Right lobe of liver (tissue), 6 donors: Measurements from ENCODE around the gene PCNX3. TPM values are rescaled to one million over a fixed set of nuclear protein-coding genes. Genes with fewer than 3 reads are reported as not detected.

Experiments used
- ATAC-seq, 4 donors: fragments of 200-7000 bp; cut with Tn5 transposase; one replicate each; pipeline ENCODE4 v1.9.1; 2020; ENCODE audit warnings: mild to moderate bottlenecking in 4 of 4, moderate library complexity in 4 of 4
- DNase-seq, 3 donors: peaks; one replicate each; pipeline ENCODE4 v3.0.0-alpha.2; 2020
- H3K27ac ChIP-seq, 3 donors: fragments of 200-600 bp; one replicate each; pipeline ENCODE4 v1.8.0; 2022
- H3K27me3 ChIP-seq, 2 donors: fragments of 200-600 bp; one replicate each; pipeline ENCODE4 v1.8.0; 2022
- H3K36me3 ChIP-seq, 4 donors: fragments of 200-600 bp; sonication (generic) in 1 of 4; one replicate each; pipeline versions ENCODE4 v1.5.1 to v1.8.0; 2017 to 2022; ENCODE audit warnings: control low read depth in 1 of 4
- H3K4me1 ChIP-seq, 4 donors: fragments of 200-600 bp; sonication (generic) in 1 of 4; one replicate each; pipeline versions ENCODE4 v1.5.1 to v1.8.0; 2017 to 2022; ENCODE audit warnings: control low read depth in 1 of 4
- H3K4me3 ChIP-seq, 3 donors: fragments of 200-600 bp; one replicate each; pipeline ENCODE4 v1.8.0; 2022
- H3K9me3 ChIP-seq, 4 donors: fragments of 200-600 bp; sonication (generic) in 1 of 4; one replicate each; pipeline versions ENCODE4 v1.5.1 to v1.8.0; 2017 to 2022; ENCODE audit warnings: control low read depth in 1 of 4
- POLR2A ChIP-seq: fragments of 450-650 bp; IDR thresholded peaks from one replicate; pipeline ENCODE4 v1.6.1; 2017; ENCODE audit warnings: antibody characterized with exemption, mild to moderate bottlenecking
- WGBS: methylation state at CpG from one replicate; pipeline ENCODE4 v1.1.6; 2018; ENCODE audit warnings: low coverage, low lambda C conversion rate; ENCODE audit not compliant: insufficient coverage; ENCODE audit errors: missing lambda C conversion rate; 5-methylcytosine and 5-hydroxymethylcytosine counted together
- intact Hi-C, 2 donors: fragments of 100-400 bp; cut with DNase I; formaldehyde crosslinking; loops; one replicate each; pipeline versions ENCODE4 v1.11.2 to v1.14.1; 2022
- total RNA-seq, 6 experiments: library from RNA; depleted of rRNA in 2 of 6; stranded (reverse); fragments of >200 nt in 2 of 6; fragmentation: NEBNext Ultra II Directional in 3 of 6; extraction: Animal tissue kit (Norgen Biotek cat#: 25700) in 3 of 6; gene quantifications; one replicate each; pipeline versions ENCODE4 v1.1.0 to v1.2.4, GENCODE V29; 2016 to 2023
- TF ChIP-seq, protein P1 (sequence below), 4 donors: fragments of 200-600 bp in 3 of 4; fragments of 450-650 bp in 1 of 4; IDR thresholded peaks; one replicate each; pipeline versions ENCODE4 v1.5.1 to v1.8.0; 2016 to 2022; ENCODE audit warnings: antibody characterized with exemption in 4 of 4, mild to moderate bottlenecking in 2 of 4
- donor health status: DM: no; HTN: yes; CAD: no.
- donor health status: DM: no; HTN: no; CAD: no.
- donor health status: DM: no; HTN: no; CAD: no.
- donor health status: DM: no; HTN: yes; CAD: no.
- donor health status: DM: no; HTN: yes; CAD: no.

PCNX3 gene
- total RNA-seq, 6 experiments from 2014 or later: 11.2 to 32.9 (median 12.4) TPM

- H3K36me3 ChIP-seq: no peaks in the 10 kb centered on the region
- H3K27ac ChIP-seq: no peak overlapping the region
- intact Hi-C loops: no loop called here
- H3K9me3 ChIP-seq: no peaks in the 10 kb centered on the region
- DNase-seq (no peak), ATAC-seq (no peak)
- 100% methylated on average over 2 of the region's 19 CpGs for WGBS
- peaks cover 0 to 13% (median 0%) of the 10 kb centered on the region in 4 donors for H3K4me1 ChIP-seq
- TF ChIP-seq POLR2A: no peak
- TF ChIP-seq, protein P1, sequence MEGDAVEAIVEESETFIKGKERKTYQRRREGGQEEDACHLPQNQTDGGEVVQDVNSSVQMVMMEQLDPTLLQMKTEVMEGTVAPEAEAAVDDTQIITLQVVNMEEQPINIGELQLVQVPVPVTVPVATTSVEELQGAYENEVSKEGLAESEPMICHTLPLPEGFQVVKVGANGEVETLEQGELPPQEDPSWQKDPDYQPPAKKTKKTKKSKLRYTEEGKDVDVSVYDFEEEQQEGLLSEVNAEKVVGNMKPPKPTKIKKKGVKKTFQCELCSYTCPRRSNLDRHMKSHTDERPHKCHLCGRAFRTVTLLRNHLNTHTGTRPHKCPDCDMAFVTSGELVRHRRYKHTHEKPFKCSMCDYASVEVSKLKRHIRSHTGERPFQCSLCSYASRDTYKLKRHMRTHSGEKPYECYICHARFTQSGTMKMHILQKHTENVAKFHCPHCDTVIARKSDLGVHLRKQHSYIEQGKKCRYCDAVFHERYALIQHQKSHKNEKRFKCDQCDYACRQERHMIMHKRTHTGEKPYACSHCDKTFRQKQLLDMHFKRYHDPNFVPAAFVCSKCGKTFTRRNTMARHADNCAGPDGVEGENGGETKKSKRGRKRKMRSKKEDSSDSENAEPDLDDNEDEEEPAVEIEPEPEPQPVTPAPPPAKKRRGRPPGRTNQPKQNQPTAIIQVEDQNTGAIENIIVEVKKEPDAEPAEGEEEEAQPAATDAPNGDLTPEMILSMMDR (IDR thresholded peaks at IDR 0.05): no peak
- no peaks in the 10 kb centered on the region for H3K27me3 ChIP-seq
- H3K4me3 ChIP-seq: no peak overlapping the region
Observed at GRCh38 chr11:65580031-65580692, 35.4 kb upstream of the PCNX3 start.

GRCh38 chr11:65580756-65581155, 34.8 kb upstream of the PCNX3 start:
- Histone ChIP-seq H3K4me1 (peaks cover 0 to 9% (median 0%) of the 10 kb centered on the region in 4 donors), H3K4me3 (no peak overlapping the region), H3K27ac (no peak overlapping the region), H3K27me3 (no peaks in the 10 kb centered on the region), H3K36me3 (no peaks in the 10 kb centered on the region), H3K9me3 (no peaks in the 10 kb centered on the region)
- no CpG with 5 or more reads among the region's 8 CpGs for WGBS
- no peak for TF ChIP-seq POLR2A
- TF ChIP-seq, protein P1 (IDR thresholded peaks at IDR 0.05): no peak
- no peak for ATAC-seq
- intact Hi-C loops: no loop called here
- no peak for DNase-seq

GRCh38 chr11:65581928-65582327, 33.6 kb upstream of the PCNX3 start:
- intact Hi-C loops: no loop called here
- Histone ChIP-seq H3K27ac (no peak overlapping the region), H3K36me3 (no peaks in the 10 kb centered on the region)

GRCh38 chr11:65583589-65583988, 32.0 kb upstream of the PCNX3 start:
- intact Hi-C loops: no loop called here
- WGBS: 89% methylated on average over 1 of the region's 10 CpGs
- Histone ChIP-seq H3K27me3 (no peaks in the 10 kb centered on the region), H3K9me3 (no peaks in the 10 kb centered on the region), H3K4me1 (no peaks in the 10 kb centered on the region), H3K4me3 (no peak overlapping the region), H3K36me3 (no peaks in the 10 kb centered on the region), H3K27ac (no peak overlapping the region)
- ATAC-seq: no peak
- TF ChIP-seq, protein P1 (IDR thresholded peaks at IDR 0.05): no peak
- no peak for TF ChIP-seq POLR2A
- DNase-seq: no peak

More at GRCh38 chr11:65581928-65582327, 33.6 kb upstream of the PCNX3 start:
- no CpG with 5 or more reads among the region's 3 CpGs for WGBS
- DNase-seq: no peak
- H3K4me1 ChIP-seq: peaks cover 0 to 8% (median 0%) of the 10 kb centered on the region in 4 donors
- ATAC-seq: no peak
- H3K4me3 ChIP-seq: no peak overlapping the region
- no peaks in the 10 kb centered on the region for H3K9me3 ChIP-seq
- H3K27me3 ChIP-seq: no peaks in the 10 kb centered on the region
- no peak for TF ChIP-seq POLR2A
- TF ChIP-seq, protein P1 (IDR thresholded peaks at IDR 0.05): no peak
